ENCODE results near the gene PGBD2. TPM values are rescaled to one million over a fixed set of nuclear protein-coding genes. Genes with fewer than 3 reads are reported as not detected.

Gene PGBD2
- polyA plus RNA-seq, 1 donor (not counting 4 experiments of a cell fraction or from before 2014, with no cell fraction given), result 5.1 TPM

- H3K4me2 ChIP-seq (ENCODE audit: control insufficient read depth, extremely low read depth, insufficient read depth, low read depth, low read length), result no peak overlapping the region
- H3K4me3 ChIP-seq (ENCODE audit: control insufficient read depth in 2 of 3, extremely low read depth in 1 of 3, insufficient read depth in 2 of 3, low read depth in 1 of 3, low read length in 3 of 3), result no peak overlapping the region
- H3K27me3 ChIP-seq (ENCODE audit: control insufficient read depth, extremely low read depth, insufficient read depth, low read length), result no peaks in the 10 kb centered on the region
- H3K9me1 ChIP-seq (ENCODE audit: control insufficient read depth, extremely low read depth, insufficient read depth, low read length), result no peaks in the 10 kb centered on the region
- TF ChIP-seq EZH2 (IDR thresholded peaks at IDR 0.05; ENCODE audit: low read length) (no peak), CTCF (optimal IDR thresholded peaks at IDR 0.05 in 1 of 3, IDR thresholded peaks at IDR 0.05 in 1 of 3, conservative IDR thresholded peaks at IDR 0.05 in 1 of 3; ENCODE audit: extremely low read depth in 1 of 3, insufficient read depth in 2 of 3, low read length in 3 of 3) (no peak)
- no peaks in the 10 kb centered on the region for H3K36me3 ChIP-seq (ENCODE audit: control insufficient read depth in 2 of 2, extremely low read depth in 1 of 2, insufficient read depth in 2 of 2, low read length in 2 of 2)
- dilution Hi-C loops (cut with MboI; ENCODE audit: extremely low pct_ligation_motif_present, low sequenced_read_pairs), result no loop called here
- H3K9ac ChIP-seq (ENCODE audit: control insufficient read depth, extremely low read depth, insufficient read depth, low read length), result no peak overlapping the region
- H3K9me3 ChIP-seq (ENCODE audit: control insufficient read depth, low read depth, low read length), result no peaks in the 10 kb centered on the region
- DNase-seq (ENCODE audit: low read depth, low spot score) (no peak), FAIRE-seq (no peak)
- no peak overlapping the region for H3K27ac ChIP-seq (ENCODE audit: control insufficient read depth, insufficient read depth, low read length)
- H3K79me2 ChIP-seq (ENCODE audit: control insufficient read depth, insufficient read depth, low read length), result no peaks in the 10 kb centered on the region
- H4K20me1 ChIP-seq (ENCODE audit: control insufficient read depth, extremely low read depth, insufficient read depth, low read length), result no peaks in the 10 kb centered on the region
- no peak overlapping the region for H2AFZ ChIP-seq (ENCODE audit: control insufficient read depth, low read length)
- no peaks in the 10 kb centered on the region for H3K4me1 ChIP-seq (ENCODE audit: control insufficient read depth, extremely low read depth, insufficient read depth, low read length)
These were observed 21.3 kb upstream of the PGBD2 start for GRCh38 chr1:248884632-248885295.

GRCh38 chr1:248885646-248886045 lies 20.4 kb upstream of the PGBD2 start:
- TF ChIP-seq EZH2 (IDR thresholded peaks at IDR 0.05; ENCODE audit: low read length), result no peak
- TF ChIP-seq CTCF (optimal IDR thresholded peaks at IDR 0.05 in 1 of 3, IDR thresholded peaks at IDR 0.05 in 1 of 3, conservative IDR thresholded peaks at IDR 0.05 in 1 of 3; ENCODE audit: extremely low read depth in 1 of 3, insufficient read depth in 2 of 3, low read length in 3 of 3), result no peak
- dilution Hi-C loops (cut with MboI; ENCODE audit: extremely low pct_ligation_motif_present, low sequenced_read_pairs), result no loop called here
- Histone ChIP-seq H2AFZ (ENCODE audit: control insufficient read depth, low read length) (no peak overlapping the region), H3K27ac (ENCODE audit: control insufficient read depth, insufficient read depth, low read length) (no peak overlapping the region), H3K4me2 (ENCODE audit: control insufficient read depth, extremely low read depth, insufficient read depth, low read depth, low read length) (no peak overlapping the region), H3K27me3 (ENCODE audit: control insufficient read depth, extremely low read depth, insufficient read depth, low read length) (no peaks in the 10 kb centered on the region), H3K9me1 (ENCODE audit: control insufficient read depth, extremely low read depth, insufficient read depth, low read length) (no peaks in the 10 kb centered on the region), H3K79me2 (ENCODE audit: control insufficient read depth, insufficient read depth, low read length) (no peaks in the 10 kb centered on the region), H4K20me1 (ENCODE audit: control insufficient read depth, extremely low read depth, insufficient read depth, low read length) (no peaks in the 10 kb centered on the region), H3K36me3 (ENCODE audit: control insufficient read depth in 2 of 2, extremely low read depth in 1 of 2, insufficient read depth in 2 of 2, low read length in 2 of 2) (no peaks in the 10 kb centered on the region), H3K4me3 (ENCODE audit: control insufficient read depth in 2 of 3, extremely low read depth in 1 of 3, insufficient read depth in 2 of 3, low read depth in 1 of 3, low read length in 3 of 3) (no peak overlapping the region), H3K9me3 (ENCODE audit: control insufficient read depth, low read depth, low read length) (no peaks in the 10 kb centered on the region), H3K9ac (ENCODE audit: control insufficient read depth, extremely low read depth, insufficient read depth, low read length) (no peak overlapping the region), H3K4me1 (ENCODE audit: control insufficient read depth, extremely low read depth, insufficient read depth, low read length) (no peaks in the 10 kb centered on the region)
- FAIRE-seq, result no peak
- DNase-seq (ENCODE audit: low read depth, low spot score), result no peak

Measured in keratinocyte (primary cell).